Astrocyte of the cerebellum (primary cell): ENCODE measurements around the gene FNDC3A.
A peak's percentile ranks its signal among the peaks of the same experiment; 100 is the strongest.

Experiments
- DNase-seq: peaks from one replicate; pipeline ENCODE4 v3.0.0-alpha.2; 2011; ENCODE audit warnings: low read depth
- H3K4me3 ChIP-seq: 2 replicates; pipeline ENCODE4 v1.5.1; 2011; ENCODE audit warnings: mild to moderate bottlenecking, low read depth, low read length, moderate library complexity
- CTCF ChIP-seq: IDR thresholded peaks from 2 replicates; pipeline ENCODE4 v1.5.1; 2012; ENCODE audit warnings: low read length, low read depth, moderate library complexity, mild to moderate bottlenecking; ENCODE audit errors: missing control alignments
- in situ Hi-C: cut with HindIII; loops from 2 replicates; pipeline ENCODE4 v1.10.0; 2017; ENCODE audit warnings: low sequenced_read_pairs

The FNDC3A gene

GRCh38 chr13:49099513-49099877 lies 123.8 kb downstream of the FNDC3A start:
- H3K4me3 ChIP-seq = no peak overlapping the region
- in situ Hi-C loops = no loop called here
- TF ChIP-seq CTCF = no peak
- DNase-seq = no peak

DNA sequence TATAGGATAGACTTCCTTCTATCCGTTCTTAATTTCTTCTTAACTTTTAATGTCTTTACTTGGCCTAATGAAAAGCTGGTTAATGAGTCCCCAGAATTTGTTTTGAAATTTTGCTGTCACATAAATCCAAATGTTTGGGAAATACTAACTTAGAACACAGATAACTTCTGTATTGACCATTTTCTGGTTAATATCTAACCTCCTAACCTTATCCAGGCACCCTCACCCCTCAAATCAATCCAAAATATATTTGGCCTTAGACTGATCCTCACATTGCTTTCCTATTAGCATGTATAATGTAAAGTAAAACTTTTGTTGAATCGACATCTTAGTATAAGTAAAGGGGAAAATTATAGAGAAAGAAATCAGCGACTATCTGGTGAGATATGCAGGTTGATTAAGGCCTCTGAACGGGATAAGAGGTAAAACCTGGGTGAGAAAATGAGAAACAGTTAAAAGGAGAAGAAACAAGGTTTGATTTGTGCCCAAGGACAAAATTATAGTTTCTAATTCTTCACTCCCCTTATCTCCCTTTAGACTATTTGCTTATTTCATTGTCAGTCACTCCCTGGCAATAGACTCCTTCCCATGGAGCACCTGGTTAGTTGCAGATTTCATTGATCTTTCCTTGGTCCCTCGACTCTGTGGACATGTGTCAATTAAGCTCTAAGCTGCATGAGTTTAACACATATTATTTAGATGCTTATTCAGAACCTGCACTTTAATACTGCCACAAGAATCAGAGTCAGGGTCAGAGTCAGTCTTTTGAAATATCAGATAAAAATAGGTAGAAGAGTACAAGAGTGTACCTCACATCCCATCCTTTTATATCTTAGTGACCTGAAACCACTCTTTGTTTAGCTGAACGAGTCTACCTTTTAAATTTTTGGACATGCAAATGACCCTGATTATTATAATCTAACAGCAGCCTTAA lies 125.2 kb downstream of the FNDC3A start:
- in situ Hi-C loops = no loop called here
- no peak overlapping the region for H3K4me3 ChIP-seq
- no peak for TF ChIP-seq CTCF
- DNase-seq = no peak

DNA sequence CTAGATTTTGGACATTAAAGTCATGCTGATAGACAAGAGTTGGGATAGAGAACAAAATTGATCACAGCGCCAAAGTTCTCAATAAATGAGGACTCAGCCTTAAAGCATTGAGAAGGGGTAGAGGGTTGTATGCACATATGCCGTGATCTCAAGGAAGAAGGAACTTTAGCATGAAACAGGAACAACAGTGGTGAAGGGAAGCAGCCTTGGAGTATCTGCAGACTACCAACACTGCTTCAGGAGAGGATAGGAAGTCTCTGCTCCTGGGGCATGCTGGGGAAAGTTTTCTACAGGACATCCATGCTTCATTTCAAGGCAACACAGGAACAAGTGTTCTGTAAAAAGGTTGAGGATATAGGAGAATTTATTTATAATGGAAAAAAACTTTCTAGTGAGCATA lies 132.5 kb downstream of the FNDC3A start:
- no peak for TF ChIP-seq CTCF
- no peak overlapping the region for H3K4me3 ChIP-seq
- no peak for DNase-seq
- in situ Hi-C loops = no loop called here

DNA sequence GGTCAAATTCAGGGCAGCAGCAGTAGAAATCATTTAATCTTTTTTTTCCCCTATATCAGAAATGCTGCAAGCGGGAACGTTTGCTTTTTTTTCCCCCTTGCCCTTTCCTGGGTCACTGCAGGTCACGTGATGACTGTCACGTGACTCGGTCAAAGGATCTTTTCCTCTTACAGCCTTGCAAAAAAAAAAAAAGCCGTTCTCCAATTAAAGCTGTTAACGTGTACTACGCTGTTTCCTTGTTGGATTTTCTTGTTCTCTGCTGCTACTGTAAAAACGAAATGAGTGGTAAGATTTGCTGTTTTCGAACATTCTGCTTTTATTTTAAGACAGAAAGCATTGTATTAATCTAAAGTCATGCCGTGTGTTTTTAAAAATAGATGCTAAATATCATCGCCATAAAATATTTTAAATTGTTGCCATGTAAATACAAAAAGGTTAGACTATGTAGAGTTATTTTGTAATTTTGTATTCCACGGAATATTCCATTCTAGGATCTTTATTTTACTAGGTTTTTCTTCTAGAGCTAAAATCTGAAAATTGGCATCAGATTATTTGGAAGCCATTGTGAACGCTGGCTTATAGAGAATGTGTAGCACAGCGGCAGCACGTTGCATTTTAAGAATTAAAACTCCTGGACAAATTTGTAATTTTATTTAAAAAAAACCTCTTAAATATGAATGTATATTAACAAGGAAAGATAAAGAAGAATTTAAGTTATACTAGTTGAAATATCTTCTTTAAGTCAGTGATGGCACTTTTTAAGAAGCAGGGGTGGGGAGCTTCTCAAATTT lies 134.6 kb downstream of the FNDC3A start:
- no peak for TF ChIP-seq CTCF
- DNase-seq = peak; percentile 69
- in situ Hi-C loops = no loop called here

DNA sequence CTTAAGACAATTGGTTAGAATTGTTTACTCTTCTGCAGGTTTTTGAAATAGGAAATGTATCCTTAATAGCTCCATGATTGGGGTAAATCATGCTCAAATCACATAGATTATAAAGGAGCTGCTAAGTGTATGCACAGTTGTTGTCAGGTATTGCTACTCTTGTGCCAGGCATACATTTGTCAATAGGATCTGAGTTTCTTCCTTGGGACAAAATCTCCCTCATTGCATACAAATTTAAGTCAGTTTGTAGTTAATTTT lies 135.1 kb downstream of the FNDC3A start:
- DNase-seq = no peak
- TF ChIP-seq CTCF = no peak
- H3K4me3 ChIP-seq = peak overlapping the region; percentile 58
- in situ Hi-C loops = no loop called here

More for the DNA sequence above, 134.6 kb downstream of the FNDC3A start:
- peak overlapping the region; percentile 58 for H3K4me3 ChIP-seq

DNA sequence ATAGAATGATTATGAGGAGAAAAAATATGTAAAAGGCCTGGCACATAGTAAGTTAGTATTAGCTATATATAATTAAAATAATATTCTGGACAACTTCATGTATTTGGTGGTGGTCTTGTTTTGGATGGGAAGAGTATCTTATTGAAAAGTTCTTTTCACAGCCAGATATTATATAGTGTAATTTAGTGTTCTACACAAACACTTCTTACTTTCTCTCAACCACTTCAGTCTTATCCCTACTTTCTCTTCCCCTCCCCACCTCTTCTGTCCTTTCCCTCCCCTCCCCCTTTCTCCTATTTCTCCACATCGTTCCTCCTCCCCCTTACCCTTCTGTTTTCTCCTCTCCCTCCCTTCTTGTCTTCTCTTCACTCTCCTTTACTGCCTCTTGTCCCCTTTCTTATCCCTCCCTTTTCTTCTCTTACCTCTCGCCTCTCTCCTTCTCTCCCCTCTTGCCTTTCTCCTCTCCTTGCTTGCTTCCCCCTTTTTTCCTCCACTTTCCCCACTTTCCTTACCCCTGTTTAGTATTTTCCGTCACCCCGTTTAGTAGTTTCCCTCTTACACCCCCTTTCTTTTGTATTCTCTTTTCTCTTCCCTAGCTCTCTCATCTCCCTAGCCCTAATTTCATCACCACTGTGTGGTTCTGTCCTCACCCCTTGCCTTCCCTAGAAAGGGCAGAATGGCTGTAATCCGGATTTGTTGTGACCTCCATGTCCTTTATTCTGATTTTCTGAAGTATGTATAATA lies 137.2 kb downstream of the FNDC3A start:
- TF ChIP-seq CTCF = no peak
- in situ Hi-C loops = no loop called here
- DNase-seq = no peak
- H3K4me3 ChIP-seq = peak overlapping the region; percentile 21
